MM.1S (cell line): ENCODE measurements around the gene KARS1.

ENCODE experiments used
- DNase-seq: peaks from one replicate; pipeline ENCODE4 v3.0.0-alpha.2; 2015
- H2AFZ ChIP-seq: fragments of 300-600 bp; sonication (generic); 2 replicates; pipeline ENCODE4 v1.6.0; 2016; ENCODE audit warnings: antibody characterized with exemption, low read length
- H3F3A ChIP-seq: fragments of 300-600 bp; sonication (generic); 2 replicates; pipeline ENCODE4 v1.6.1; 2016; ENCODE audit warnings: mild to moderate bottlenecking, antibody characterized with exemption, low read length, moderate library complexity, mixed read lengths; ENCODE audit not compliant: insufficient read depth
- H3K27ac ChIP-seq: fragments of 300-600 bp; sonication (generic); 2 replicates; pipeline ENCODE4 v1.5.1; 2016; ENCODE audit warnings: mild to moderate bottlenecking, low read length
- H3K27me3 ChIP-seq: fragments of 300-600 bp; sonication (generic); replicated peaks from 2 replicates; pipeline ENCODE4 v1.6.0; 2016; ENCODE audit warnings: low read length; ENCODE audit not compliant: insufficient read depth
- H3K36me3 ChIP-seq: fragments of 300-600 bp; sonication (generic); replicated peaks from 2 replicates; pipeline ENCODE4 v1.6.1; 2016; ENCODE audit warnings: mild to moderate bottlenecking, low read length, mixed read lengths; ENCODE audit not compliant: insufficient read depth
- H3K4me1 ChIP-seq: fragments of 300-600 bp; sonication (generic); 2 replicates; pipeline ENCODE4 v1.6.1; 2016; ENCODE audit warnings: low read length, mixed read lengths
- H3K4me2 ChIP-seq: fragments of 300-600 bp; sonication (generic); 2 replicates; pipeline ENCODE4 v1.6.0; 2016; ENCODE audit warnings: low read depth, low read length
- H3K4me3 ChIP-seq: fragments of 300-600 bp; sonication (generic); 2 replicates; pipeline ENCODE4 v1.5.1; 2016; ENCODE audit warnings: low read length, mixed read lengths
- H3K79me2 ChIP-seq: fragments of 300-600 bp; sonication (generic); 2 replicates; pipeline ENCODE4 v1.6.1; 2016; ENCODE audit warnings: mixed run types, low read length, mixed read lengths
- H3K9ac ChIP-seq: fragments of 300-600 bp; sonication (generic); 2 replicates; pipeline ENCODE4 v1.6.1; 2016; ENCODE audit warnings: low read length, mixed read lengths
- H3K9me2 ChIP-seq: fragments of 300-600 bp; sonication (generic); replicated peaks from 2 replicates; pipeline ENCODE4 v1.6.1; 2016; ENCODE audit warnings: mild to moderate bottlenecking, low read length, mixed read lengths; ENCODE audit not compliant: insufficient read depth
- H3K9me3 ChIP-seq: fragments of 300-600 bp; sonication (generic); replicated peaks from 2 replicates; pipeline ENCODE4 v1.6.1; 2016; ENCODE audit warnings: mild to moderate bottlenecking, low read length, mixed read lengths; ENCODE audit not compliant: insufficient read depth
- H4K20me1 ChIP-seq: fragments of 300-600 bp; sonication (generic); 2 replicates; pipeline ENCODE4 v1.6.1; 2016; ENCODE audit warnings: mild to moderate bottlenecking, low read length, moderate library complexity, mixed read lengths; ENCODE audit not compliant: insufficient read depth
- EZH2 ChIP-seq: fragments of 300-600 bp; sonication (generic); optimal IDR thresholded peaks from 2 replicates; pipeline ENCODE3; 2017; ENCODE audit warnings: low read depth, mild to moderate bottlenecking, antibody characterized with exemption, low read length, mixed read lengths
- EZH2phosphoT487 ChIP-seq: fragments of 300-600 bp; sonication (generic); IDR thresholded peaks from 2 replicates; pipeline ENCODE4 v1.6.1; 2018; ENCODE audit warnings: antibody characterized with exemption, low read length
- TF ChIP-seq, protein P1 (sequence below): fragments of 300-600 bp; sonication (generic); IDR thresholded peaks from 2 replicates; pipeline ENCODE4 v1.5.1; 2016; ENCODE audit warnings: antibody characterized with exemption, low read length, mixed read lengths

The KARS1 gene

GRCh38 chr16:75606507-75606906 is 41.0 kb downstream of the KARS1 start:
- no peak overlapping the region for H3K4me2 ChIP-seq
- no peaks in the 10 kb centered on the region for H4K20me1 ChIP-seq
- no peak overlapping the region for H3K9ac ChIP-seq
- no peak overlapping the region for H3K4me3 ChIP-seq
- no peaks in the 10 kb centered on the region for H3K36me3 ChIP-seq
- H2AFZ ChIP-seq = no peak overlapping the region
- H3K27ac ChIP-seq = no peak overlapping the region
- no peaks in the 10 kb centered on the region for H3K4me1 ChIP-seq
- H3F3A ChIP-seq = no peaks in the 10 kb centered on the region
- no peaks in the 10 kb centered on the region for H3K79me2 ChIP-seq
- TF ChIP-seq, protein P1, sequence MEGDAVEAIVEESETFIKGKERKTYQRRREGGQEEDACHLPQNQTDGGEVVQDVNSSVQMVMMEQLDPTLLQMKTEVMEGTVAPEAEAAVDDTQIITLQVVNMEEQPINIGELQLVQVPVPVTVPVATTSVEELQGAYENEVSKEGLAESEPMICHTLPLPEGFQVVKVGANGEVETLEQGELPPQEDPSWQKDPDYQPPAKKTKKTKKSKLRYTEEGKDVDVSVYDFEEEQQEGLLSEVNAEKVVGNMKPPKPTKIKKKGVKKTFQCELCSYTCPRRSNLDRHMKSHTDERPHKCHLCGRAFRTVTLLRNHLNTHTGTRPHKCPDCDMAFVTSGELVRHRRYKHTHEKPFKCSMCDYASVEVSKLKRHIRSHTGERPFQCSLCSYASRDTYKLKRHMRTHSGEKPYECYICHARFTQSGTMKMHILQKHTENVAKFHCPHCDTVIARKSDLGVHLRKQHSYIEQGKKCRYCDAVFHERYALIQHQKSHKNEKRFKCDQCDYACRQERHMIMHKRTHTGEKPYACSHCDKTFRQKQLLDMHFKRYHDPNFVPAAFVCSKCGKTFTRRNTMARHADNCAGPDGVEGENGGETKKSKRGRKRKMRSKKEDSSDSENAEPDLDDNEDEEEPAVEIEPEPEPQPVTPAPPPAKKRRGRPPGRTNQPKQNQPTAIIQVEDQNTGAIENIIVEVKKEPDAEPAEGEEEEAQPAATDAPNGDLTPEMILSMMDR = no peak
- no peak for TF ChIP-seq EZH2phosphoT487
- TF ChIP-seq EZH2 = no peak
- H3K27me3 ChIP-seq = no peaks in the 10 kb centered on the region
- no peaks in the 10 kb centered on the region for H3K9me3 ChIP-seq
- DNase-seq = no peak
- H3K9me2 ChIP-seq = no peaks in the 10 kb centered on the region

DNA sequence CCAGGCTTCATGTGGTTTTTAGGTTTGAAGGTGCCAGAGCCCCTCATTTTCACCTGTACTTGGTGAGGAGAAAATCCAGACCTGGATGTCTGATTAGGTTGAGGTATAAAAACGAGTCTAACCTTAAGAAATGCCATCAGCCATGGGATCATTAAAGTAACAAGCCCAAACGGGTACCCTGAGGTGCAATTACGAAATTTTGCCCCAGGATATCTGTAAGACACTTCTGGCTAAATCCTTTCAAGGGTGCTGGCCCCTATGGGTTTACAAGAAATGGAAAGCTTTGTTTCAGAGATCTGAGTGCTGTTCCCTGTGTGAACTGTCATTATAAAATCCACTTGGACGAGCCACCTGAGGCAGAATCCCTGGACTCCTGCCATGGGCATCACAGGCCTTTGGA is 44.2 kb downstream of the KARS1 start:
- H4K20me1 ChIP-seq = no peaks in the 10 kb centered on the region
- TF ChIP-seq EZH2phosphoT487 = no peak

DNA sequence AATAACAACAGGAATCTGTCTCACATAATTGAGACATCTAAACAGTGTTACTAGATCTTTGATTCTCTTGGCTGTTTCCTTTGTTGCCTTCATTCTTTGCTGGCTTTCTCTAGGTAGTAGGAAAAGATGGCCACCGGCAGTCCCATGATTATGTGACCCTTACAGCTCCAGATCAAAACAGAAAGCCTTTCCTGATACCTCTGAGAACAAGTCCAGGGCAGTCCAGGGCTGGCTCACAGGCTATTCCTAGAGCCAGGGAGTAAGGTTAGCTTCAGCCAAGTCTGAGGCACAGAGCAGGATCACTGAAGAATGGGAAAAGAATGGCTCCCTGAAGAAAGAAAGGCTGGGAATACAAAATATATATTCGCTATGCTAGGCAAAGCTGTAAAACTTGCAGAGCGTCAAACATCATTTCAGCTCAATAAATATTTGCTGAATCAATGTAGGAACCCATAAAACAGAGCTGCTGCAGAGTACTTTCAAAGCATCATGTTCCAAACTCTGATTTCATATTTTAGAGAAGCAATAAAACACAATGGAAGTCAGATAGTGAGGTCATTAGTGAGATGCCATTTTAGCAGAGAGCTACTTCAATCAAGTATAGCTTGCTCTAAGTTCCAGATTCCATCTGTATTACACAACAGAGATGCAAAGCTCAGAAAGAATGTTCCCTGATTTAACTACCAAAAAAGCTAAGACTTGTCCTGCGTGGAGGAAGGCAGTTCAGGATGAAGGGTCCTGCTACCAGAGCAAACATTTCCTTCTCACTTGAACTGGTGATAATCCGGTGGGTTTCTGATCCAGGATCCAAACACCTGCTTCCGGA is 47.8 kb downstream of the KARS1 start:
- Histone ChIP-seq H3F3A (no peaks in the 10 kb centered on the region), H3K4me2 (no peak overlapping the region), H2AFZ (no peak overlapping the region), H3K9me2 (no peaks in the 10 kb centered on the region), H3K4me1 (no peaks in the 10 kb centered on the region), H3K9ac (no peak overlapping the region), H3K27ac (no peak overlapping the region), H3K79me2 (no peaks in the 10 kb centered on the region), H3K27me3 (no peaks in the 10 kb centered on the region), H3K9me3 (no peaks in the 10 kb centered on the region), H4K20me1 (no peaks in the 10 kb centered on the region), H3K36me3 (no peaks in the 10 kb centered on the region), H3K4me3 (no peak overlapping the region)
- TF ChIP-seq EZH2phosphoT487 (no peak), EZH2 (no peak)
- TF ChIP-seq, protein P1 = no peak
- no peak for DNase-seq

More for the DNA sequence above, 44.2 kb downstream of the KARS1 start:
- H3K9me2 ChIP-seq = no peaks in the 10 kb centered on the region
- no peak for DNase-seq
- H3K9ac ChIP-seq = no peak overlapping the region
- H3K79me2 ChIP-seq = no peaks in the 10 kb centered on the region
- H3K27me3 ChIP-seq = no peaks in the 10 kb centered on the region
- H3K27ac ChIP-seq = no peak overlapping the region
- H2AFZ ChIP-seq = no peak overlapping the region
- H3F3A ChIP-seq = no peaks in the 10 kb centered on the region
- no peak overlapping the region for H3K4me3 ChIP-seq
- no peak overlapping the region for H3K4me2 ChIP-seq
- no peaks in the 10 kb centered on the region for H3K9me3 ChIP-seq
- no peaks in the 10 kb centered on the region for H3K36me3 ChIP-seq
- H3K4me1 ChIP-seq = no peaks in the 10 kb centered on the region
